ENCODE results near the gene MUSK. TPM values are rescaled to one million over a fixed set of nuclear protein-coding genes. Genes with fewer than 3 reads are reported as not detected.

Gene MUSK
- total and polyA plus RNA-seq, 2 experiments from 2014 or later = not detected

- ATAC-seq = no peak
- no peaks in the 10 kb centered on the region for H3K27me3 Mint-ChIP-seq (ENCODE audit: insufficient read depth, low read depth, poor library complexity)
- no peak overlapping the region for H3K4me3 Mint-ChIP-seq
Observed at GRCh38 chr9:110620726-110621125, 47.9 kb upstream of the MUSK start.

More at GRCh38 chr9:110620726-110621125, 47.9 kb upstream of the MUSK start:
- no peaks in the 10 kb centered on the region for H3K9me2 ChIP-seq (ENCODE audit: insufficient read depth)
- Mint-ChIP-seq H3K36me3 (ENCODE audit: low read depth) (no peaks in the 10 kb centered on the region), H3K4me1 (peaks cover 2% of the 10 kb centered on the region; the same call in 1 of the 3 replicates), H3K27ac (no peak overlapping the region), H3K9me3 (no peaks in the 10 kb centered on the region)
- no peak for DNase-seq (ENCODE audit: low spot score)
- no peaks in the 10 kb centered on the region for H3K79me2 ChIP-seq (replicated peaks; ENCODE audit: insufficient read depth)
- H3K27ac ChIP-seq (ENCODE audit: low read depth) = no peak overlapping the region
- no peaks in the 10 kb centered on the region for H3K27me3 ChIP-seq (ENCODE audit: insufficient read depth)
- H3K36me3 ChIP-seq (ENCODE audit: insufficient read depth) = no peaks in the 10 kb centered on the region
- H3K4me2 ChIP-seq = no peak overlapping the region
- no peaks in the 10 kb centered on the region for H4K20me1 ChIP-seq (replicated peaks; ENCODE audit: insufficient read depth)
- TF ChIP-seq, protein P1, sequence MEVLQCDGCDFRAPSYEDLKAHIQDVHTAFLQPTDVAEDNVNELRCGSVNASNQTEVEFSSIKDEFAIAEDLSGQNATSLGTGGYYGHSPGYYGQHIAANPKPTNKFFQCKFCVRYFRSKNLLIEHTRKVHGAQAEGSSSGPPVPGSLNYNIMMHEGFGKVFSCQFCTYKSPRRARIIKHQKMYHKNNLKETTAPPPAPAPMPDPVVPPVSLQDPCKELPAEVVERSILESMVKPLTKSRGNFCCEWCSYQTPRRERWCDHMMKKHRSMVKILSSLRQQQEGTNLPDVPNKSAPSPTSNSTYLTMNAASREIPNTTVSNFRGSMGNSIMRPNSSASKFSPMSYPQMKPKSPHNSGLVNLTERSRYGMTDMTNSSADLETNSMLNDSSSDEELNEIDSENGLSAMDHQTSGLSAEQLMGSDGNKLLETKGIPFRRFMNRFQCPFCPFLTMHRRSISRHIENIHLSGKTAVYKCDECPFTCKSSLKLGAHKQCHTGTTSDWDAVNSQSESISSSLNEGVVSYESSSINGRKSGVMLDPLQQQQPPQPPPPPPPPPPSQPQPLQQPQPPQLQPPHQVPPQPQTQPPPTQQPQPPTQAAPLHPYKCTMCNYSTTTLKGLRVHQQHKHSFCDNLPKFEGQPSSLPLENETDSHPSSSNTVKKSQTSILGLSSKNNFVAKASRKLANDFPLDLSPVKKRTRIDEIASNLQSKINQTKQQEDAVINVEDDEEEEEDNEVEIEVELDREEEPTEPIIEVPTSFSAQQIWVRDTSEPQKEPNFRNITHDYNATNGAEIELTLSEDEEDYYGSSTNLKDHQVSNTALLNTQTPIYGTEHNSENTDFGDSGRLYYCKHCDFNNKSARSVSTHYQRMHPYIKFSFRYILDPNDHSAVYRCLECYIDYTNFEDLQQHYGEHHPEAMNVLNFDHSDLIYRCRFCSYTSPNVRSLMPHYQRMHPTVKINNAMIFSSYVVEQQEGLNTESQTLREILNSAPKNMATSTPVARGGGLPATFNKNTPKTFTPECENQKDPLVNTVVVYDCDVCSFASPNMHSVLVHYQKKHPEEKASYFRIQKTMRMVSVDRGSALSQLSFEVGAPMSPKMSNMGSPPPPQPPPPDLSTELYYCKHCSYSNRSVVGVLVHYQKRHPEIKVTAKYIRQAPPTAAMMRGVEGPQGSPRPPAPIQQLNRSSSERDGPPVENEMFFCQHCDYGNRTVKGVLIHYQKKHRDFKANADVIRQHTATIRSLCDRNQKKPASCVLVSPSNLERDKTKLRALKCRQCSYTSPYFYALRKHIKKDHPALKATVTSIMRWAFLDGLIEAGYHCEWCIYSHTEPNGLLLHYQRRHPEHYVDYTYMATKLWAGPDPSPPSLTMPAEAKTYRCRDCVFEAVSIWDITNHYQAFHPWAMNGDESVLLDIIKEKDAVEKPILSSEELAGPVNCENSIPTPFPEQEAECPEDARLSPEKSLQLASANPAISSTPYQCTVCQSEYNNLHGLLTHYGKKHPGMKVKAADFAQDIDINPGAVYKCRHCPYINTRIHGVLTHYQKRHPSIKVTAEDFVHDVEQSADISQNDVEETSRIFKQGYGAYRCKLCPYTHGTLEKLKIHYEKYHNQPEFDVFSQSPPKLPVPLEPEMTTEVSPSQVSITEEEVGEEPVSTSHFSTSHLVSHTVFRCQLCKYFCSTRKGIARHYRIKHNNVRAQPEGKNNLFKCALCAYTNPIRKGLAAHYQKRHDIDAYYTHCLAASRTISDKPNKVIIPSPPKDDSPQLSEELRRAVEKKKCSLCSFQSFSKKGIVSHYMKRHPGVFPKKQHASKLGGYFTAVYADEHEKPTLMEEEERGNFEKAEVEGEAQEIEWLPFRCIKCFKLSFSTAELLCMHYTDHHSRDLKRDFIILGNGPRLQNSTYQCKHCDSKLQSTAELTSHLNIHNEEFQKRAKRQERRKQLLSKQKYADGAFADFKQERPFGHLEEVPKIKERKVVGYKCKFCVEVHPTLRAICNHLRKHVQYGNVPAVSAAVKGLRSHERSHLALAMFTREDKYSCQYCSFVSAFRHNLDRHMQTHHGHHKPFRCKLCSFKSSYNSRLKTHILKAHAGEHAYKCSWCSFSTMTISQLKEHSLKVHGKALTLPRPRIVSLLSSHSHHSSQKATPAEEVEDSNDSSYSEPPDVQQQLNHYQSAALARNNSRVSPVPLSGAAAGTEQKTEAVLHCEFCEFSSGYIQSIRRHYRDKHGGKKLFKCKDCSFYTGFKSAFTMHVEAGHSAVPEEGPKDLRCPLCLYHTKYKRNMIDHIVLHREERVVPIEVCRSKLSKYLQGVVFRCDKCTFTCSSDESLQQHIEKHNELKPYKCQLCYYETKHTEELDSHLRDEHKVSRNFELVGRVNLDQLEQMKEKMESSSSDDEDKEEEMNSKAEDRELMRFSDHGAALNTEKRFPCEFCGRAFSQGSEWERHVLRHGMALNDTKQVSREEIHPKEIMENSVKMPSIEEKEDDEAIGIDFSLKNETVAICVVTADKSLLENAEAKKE (CRISPR knock-in tag; IDR thresholded peaks at IDR 0.05) = no peak
- TF ChIP-seq EZH2 (IDR thresholded peaks at IDR 0.05; ENCODE audit: low read depth, unreplicated experiment) = no peak
- TF ChIP-seq ZNF114 (CRISPR knock-in tag; IDR thresholded peaks at IDR 0.05) = no peak
- no peak for TF ChIP-seq ZNF331 (CRISPR knock-in tag; IDR thresholded peaks at IDR 0.05; ENCODE audit: low read depth)
- no peak for TF ChIP-seq CREB1 (CRISPR knock-in tag; IDR thresholded peaks at IDR 0.05; ENCODE audit: low read depth)
- TF ChIP-seq, protein P2, sequence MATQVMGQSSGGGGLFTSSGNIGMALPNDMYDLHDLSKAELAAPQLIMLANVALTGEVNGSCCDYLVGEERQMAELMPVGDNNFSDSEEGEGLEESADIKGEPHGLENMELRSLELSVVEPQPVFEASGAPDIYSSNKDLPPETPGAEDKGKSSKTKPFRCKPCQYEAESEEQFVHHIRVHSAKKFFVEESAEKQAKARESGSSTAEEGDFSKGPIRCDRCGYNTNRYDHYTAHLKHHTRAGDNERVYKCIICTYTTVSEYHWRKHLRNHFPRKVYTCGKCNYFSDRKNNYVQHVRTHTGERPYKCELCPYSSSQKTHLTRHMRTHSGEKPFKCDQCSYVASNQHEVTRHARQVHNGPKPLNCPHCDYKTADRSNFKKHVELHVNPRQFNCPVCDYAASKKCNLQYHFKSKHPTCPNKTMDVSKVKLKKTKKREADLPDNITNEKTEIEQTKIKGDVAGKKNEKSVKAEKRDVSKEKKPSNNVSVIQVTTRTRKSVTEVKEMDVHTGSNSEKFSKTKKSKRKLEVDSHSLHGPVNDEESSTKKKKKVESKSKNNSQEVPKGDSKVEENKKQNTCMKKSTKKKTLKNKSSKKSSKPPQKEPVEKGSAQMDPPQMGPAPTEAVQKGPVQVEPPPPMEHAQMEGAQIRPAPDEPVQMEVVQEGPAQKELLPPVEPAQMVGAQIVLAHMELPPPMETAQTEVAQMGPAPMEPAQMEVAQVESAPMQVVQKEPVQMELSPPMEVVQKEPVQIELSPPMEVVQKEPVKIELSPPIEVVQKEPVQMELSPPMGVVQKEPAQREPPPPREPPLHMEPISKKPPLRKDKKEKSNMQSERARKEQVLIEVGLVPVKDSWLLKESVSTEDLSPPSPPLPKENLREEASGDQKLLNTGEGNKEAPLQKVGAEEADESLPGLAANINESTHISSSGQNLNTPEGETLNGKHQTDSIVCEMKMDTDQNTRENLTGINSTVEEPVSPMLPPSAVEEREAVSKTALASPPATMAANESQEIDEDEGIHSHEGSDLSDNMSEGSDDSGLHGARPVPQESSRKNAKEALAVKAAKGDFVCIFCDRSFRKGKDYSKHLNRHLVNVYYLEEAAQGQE (IDR thresholded peaks at IDR 0.05; ENCODE audit: unreplicated experiment) = no peak
- TF ChIP-seq, protein P3, sequence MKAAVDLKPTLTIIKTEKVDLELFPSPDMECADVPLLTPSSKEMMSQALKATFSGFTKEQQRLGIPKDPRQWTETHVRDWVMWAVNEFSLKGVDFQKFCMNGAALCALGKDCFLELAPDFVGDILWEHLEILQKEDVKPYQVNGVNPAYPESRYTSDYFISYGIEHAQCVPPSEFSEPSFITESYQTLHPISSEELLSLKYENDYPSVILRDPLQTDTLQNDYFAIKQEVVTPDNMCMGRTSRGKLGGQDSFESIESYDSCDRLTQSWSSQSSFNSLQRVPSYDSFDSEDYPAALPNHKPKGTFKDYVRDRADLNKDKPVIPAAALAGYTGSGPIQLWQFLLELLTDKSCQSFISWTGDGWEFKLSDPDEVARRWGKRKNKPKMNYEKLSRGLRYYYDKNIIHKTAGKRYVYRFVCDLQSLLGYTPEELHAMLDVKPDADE (IDR thresholded peaks at IDR 0.05) = no peak
- no peak for TF ChIP-seq POLR2AphosphoS5 (IDR thresholded peaks at IDR 0.05; ENCODE audit: low read depth)
- no peak for TF ChIP-seq EZH2phosphoT487 (IDR thresholded peaks at IDR 0.05; ENCODE audit: unreplicated experiment)
- TF ChIP-seq STAT1 (IDR thresholded peaks at IDR 0.05; ENCODE audit: unreplicated experiment) = no peak
- TF ChIP-seq JUNB (IDR thresholded peaks at IDR 0.05; ENCODE audit: unreplicated experiment) = no peak
- no peak for TF ChIP-seq NANOG (IDR thresholded peaks at IDR 0.05; ENCODE audit: borderline replicate concordance)
- TF ChIP-seq, protein P4, sequence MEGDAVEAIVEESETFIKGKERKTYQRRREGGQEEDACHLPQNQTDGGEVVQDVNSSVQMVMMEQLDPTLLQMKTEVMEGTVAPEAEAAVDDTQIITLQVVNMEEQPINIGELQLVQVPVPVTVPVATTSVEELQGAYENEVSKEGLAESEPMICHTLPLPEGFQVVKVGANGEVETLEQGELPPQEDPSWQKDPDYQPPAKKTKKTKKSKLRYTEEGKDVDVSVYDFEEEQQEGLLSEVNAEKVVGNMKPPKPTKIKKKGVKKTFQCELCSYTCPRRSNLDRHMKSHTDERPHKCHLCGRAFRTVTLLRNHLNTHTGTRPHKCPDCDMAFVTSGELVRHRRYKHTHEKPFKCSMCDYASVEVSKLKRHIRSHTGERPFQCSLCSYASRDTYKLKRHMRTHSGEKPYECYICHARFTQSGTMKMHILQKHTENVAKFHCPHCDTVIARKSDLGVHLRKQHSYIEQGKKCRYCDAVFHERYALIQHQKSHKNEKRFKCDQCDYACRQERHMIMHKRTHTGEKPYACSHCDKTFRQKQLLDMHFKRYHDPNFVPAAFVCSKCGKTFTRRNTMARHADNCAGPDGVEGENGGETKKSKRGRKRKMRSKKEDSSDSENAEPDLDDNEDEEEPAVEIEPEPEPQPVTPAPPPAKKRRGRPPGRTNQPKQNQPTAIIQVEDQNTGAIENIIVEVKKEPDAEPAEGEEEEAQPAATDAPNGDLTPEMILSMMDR (conservative IDR thresholded peaks at IDR 0.05; ENCODE audit: low read depth in 2 of 2) = no peak
- H3F3A ChIP-seq (replicated peaks; ENCODE audit: low read depth) = no peaks in the 10 kb centered on the region
- no peak overlapping the region for H2AFZ ChIP-seq
- H3K4me3 ChIP-seq = no peak overlapping the region
- H3K4me1 ChIP-seq (ENCODE audit: insufficient read depth) = 0 out of 2 replicates have a peak, but pooled peaks cover 3% of the 10 kb centered on the region

All from GM23338 (cell line).